ENCODE data around the gene MOV10L1. TPM values are rescaled to one million over a fixed set of nuclear protein-coding genes. Genes with fewer than 3 reads are reported as not detected.

The MOV10L1 gene
- total and polyA plus RNA-seq, 5 donors from 2014 or later = not detected

DNA sequence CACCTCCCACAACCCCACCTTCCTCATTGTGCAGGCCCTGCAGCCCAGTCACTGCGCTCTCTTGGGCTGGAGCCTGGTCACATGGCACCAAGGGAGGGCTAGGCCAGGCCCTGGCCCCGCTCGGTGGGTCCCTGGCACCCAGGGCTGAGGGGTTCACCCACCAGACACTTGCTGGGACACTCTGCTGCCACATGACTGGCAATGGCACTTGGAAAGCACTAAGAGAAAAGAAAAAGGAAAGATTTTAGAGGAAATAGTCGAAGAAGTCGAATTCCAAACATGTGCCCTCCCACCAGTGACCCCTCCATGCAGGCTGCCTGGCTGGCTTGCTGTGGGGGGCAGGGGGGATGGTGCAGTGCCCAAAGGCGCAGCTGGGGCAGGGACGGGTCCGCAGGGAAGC, 19.4 kb upstream of the MOV10L1 start:
- Mint-ChIP-seq H3K4me3 (no peak overlapping the region), H3K4me1 (no peaks in the 10 kb centered on the region), H3K27me3 (peaks cover 4% of the 10 kb centered on the region), H3K27ac (no peak overlapping the region), H3K9me3 (no peaks in the 10 kb centered on the region), H3K36me3 (no peaks in the 10 kb centered on the region)
- no peaks in the 10 kb centered on the region for H3K9me3 ChIP-seq (ENCODE audit: control insufficient read depth in 2 of 2, low read length in 2 of 2)
- ATAC-seq (ENCODE audit: low read depth in 2 of 2) (no peak), DNase-seq (no peak)
- no peak overlapping the region for H3K27ac ChIP-seq (ENCODE audit: insufficient read depth, low read length, poor library complexity, severe bottlenecking)
- no peaks in the 10 kb centered on the region for H3K27me3 ChIP-seq (ENCODE audit: control insufficient read depth, insufficient read depth, low read length)
- no peaks in the 10 kb centered on the region for H3K36me3 ChIP-seq (ENCODE audit: control insufficient read depth, insufficient read depth, low read length)
- no peaks in the 10 kb centered on the region for H3K4me1 ChIP-seq (ENCODE audit: control insufficient read depth, insufficient read depth, low read length, poor library complexity, severe bottlenecking)
- H3K4me3 ChIP-seq (ENCODE audit: low read depth, low read length) = no peak overlapping the region

DNA sequence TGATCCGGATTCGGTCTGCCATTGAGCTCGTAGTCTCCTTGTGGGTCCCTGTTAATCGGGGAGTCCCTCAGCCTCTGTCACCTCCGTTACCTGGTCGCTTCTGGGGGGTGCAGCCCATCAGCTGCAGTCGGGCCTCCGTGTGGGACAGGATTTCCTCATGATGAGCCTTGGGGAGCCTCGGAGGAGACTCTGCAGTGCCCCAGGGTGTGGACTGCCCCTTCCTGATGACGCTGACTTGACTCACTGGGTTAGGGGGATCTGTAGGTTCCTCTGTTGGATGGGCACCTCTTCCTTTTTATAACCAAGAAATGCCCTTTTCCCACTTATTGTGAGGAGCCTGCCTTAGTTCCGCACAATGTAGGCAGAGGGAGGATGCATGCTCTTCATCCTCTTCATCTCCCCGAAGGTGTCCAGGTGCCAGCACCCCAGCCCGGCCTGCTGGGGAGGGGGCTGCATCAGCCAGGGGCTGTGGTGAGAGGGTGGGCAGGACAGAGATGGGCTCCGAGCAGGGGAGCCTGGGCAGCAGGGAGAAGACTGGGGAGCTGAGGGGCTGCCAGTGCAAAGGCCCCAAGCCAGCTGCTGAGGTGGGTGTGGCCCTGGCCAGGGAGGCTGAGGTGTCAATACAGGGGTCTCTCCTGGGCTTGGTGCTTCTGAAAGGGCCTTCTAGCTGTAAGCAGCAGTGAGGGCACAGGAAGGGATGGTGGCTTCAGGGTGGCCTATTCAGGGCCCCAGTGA, 18.2 kb upstream of the MOV10L1 start:
- Mint-ChIP-seq H3K36me3 (no peaks in the 10 kb centered on the region), H3K27ac (no peak overlapping the region)
- no peak for DNase-seq

DNA sequence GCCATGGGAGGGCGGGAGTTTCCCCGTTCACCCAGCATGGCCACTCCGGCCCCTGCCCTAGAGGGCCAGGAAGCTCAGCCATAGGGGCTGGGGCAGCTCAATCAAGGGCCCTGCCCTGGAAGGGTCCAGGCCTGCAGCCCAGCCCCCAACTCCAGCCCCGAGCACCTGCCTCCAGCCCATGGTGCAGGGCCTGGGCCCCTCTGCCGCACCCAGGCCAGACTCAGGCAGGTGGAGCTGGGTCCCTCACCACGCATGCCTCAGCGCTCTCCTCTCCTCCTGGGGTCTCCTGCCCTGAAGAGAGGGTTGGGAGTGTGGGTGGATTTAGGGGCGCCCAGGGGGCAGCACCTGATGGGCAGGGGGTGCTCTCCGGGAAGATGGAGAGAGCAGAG, 17.6 kb upstream of the MOV10L1 start:
- Mint-ChIP-seq H3K9me3 (no peaks in the 10 kb centered on the region), H3K27ac (no peak overlapping the region), H3K27me3 (peaks cover 4% of the 10 kb centered on the region), H3K4me1 (no peaks in the 10 kb centered on the region), H3K36me3 (no peaks in the 10 kb centered on the region), H3K4me3 (no peak overlapping the region)
- ATAC-seq (ENCODE audit: low read depth in 2 of 2) (no peak), DNase-seq (no peak)
- H3K9me3 ChIP-seq (ENCODE audit: control insufficient read depth in 2 of 2, low read length in 2 of 2) = no peaks in the 10 kb centered on the region
- no peaks in the 10 kb centered on the region for H3K36me3 ChIP-seq (ENCODE audit: control insufficient read depth, insufficient read depth, low read length)
- no peak overlapping the region for H3K27ac ChIP-seq (ENCODE audit: insufficient read depth, low read length, poor library complexity, severe bottlenecking)
- H3K27me3 ChIP-seq (ENCODE audit: control insufficient read depth, insufficient read depth, low read length) = no peaks in the 10 kb centered on the region
- no peak overlapping the region for H3K4me3 ChIP-seq (ENCODE audit: low read depth, low read length)
- no peaks in the 10 kb centered on the region for H3K4me1 ChIP-seq (ENCODE audit: control insufficient read depth, insufficient read depth, low read length, poor library complexity, severe bottlenecking)

More for the DNA sequence above, 18.2 kb upstream of the MOV10L1 start:
- H3K4me1 ChIP-seq (ENCODE audit: control insufficient read depth, insufficient read depth, low read length, poor library complexity, severe bottlenecking) = no peaks in the 10 kb centered on the region
- H3K36me3 ChIP-seq (ENCODE audit: control insufficient read depth, insufficient read depth, low read length) = no peaks in the 10 kb centered on the region
- no peak overlapping the region for H3K4me3 ChIP-seq (ENCODE audit: low read depth, low read length)
- ATAC-seq (ENCODE audit: low read depth in 2 of 2) = no peak
- no peaks in the 10 kb centered on the region for H3K4me1 Mint-ChIP-seq
- H3K9me3 ChIP-seq (ENCODE audit: control insufficient read depth in 2 of 2, low read length in 2 of 2) = no peaks in the 10 kb centered on the region
- no peak overlapping the region for H3K4me3 Mint-ChIP-seq
- peaks cover 4% of the 10 kb centered on the region for H3K27me3 Mint-ChIP-seq
- no peaks in the 10 kb centered on the region for H3K9me3 Mint-ChIP-seq
- no peak overlapping the region for H3K27ac ChIP-seq (ENCODE audit: insufficient read depth, low read length, poor library complexity, severe bottlenecking)
- no peaks in the 10 kb centered on the region for H3K27me3 ChIP-seq (ENCODE audit: control insufficient read depth, insufficient read depth, low read length)

DNA sequence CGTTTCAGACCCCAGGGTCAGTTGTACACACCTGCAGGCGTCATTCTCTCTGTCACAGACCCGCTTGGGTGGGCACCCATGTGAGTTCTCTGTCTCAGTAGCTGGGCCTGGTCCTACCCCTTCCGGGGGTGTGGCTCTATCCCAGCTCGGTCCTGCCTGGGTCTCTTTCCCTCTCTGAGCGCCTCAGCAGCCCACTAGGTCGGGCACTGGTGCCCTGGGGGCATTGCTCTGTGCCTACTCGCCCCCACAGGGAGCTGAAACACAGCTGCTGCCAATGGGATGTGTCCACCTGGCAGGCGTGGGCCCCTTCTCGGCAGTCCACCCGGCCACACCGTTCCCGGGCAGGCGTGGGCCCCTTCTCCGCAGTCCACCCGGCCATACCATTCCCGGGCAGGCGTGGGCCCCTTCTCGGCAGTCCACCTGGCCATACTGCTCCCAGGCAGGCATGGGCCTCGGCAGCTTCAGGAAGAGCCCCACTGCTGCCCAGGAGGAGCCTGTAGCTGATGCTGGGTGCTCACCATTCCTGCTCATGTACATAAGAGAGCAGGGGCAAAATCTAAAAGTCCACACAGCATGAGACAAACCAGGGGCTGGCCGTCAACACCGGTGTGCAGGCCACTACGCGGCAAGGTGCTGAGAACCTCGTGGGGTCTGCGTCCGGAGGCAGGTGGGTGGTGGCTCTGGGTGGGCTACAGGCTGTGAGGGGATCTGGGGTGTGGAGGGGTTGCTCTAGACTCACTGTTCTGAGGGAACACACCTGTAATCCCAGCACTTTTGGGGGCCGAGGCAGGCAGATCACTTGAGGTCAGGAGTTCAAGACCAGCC, 16.9 kb upstream of the MOV10L1 start:
- Mint-ChIP-seq H3K4me1 (no peaks in the 10 kb centered on the region), H3K27ac (no peak overlapping the region), H3K9me3 (no peaks in the 10 kb centered on the region), H3K36me3 (no peaks in the 10 kb centered on the region), H3K27me3 (peaks cover 4% of the 10 kb centered on the region), H3K4me3 (no peak overlapping the region)
- Histone ChIP-seq H3K27me3 (ENCODE audit: control insufficient read depth, insufficient read depth, low read length) (no peaks in the 10 kb centered on the region), H3K27ac (ENCODE audit: insufficient read depth, low read length, poor library complexity, severe bottlenecking) (no peak overlapping the region), H3K36me3 (ENCODE audit: control insufficient read depth, insufficient read depth, low read length) (no peaks in the 10 kb centered on the region), H3K4me3 (ENCODE audit: low read depth, low read length) (no peak overlapping the region), H3K9me3 (ENCODE audit: control insufficient read depth in 2 of 2, low read length in 2 of 2) (no peaks in the 10 kb centered on the region), H3K4me1 (ENCODE audit: control insufficient read depth, insufficient read depth, low read length, poor library complexity, severe bottlenecking) (no peaks in the 10 kb centered on the region)
- ATAC-seq (ENCODE audit: low read depth in 2 of 2) (no peak), DNase-seq (no peak)

DNA sequence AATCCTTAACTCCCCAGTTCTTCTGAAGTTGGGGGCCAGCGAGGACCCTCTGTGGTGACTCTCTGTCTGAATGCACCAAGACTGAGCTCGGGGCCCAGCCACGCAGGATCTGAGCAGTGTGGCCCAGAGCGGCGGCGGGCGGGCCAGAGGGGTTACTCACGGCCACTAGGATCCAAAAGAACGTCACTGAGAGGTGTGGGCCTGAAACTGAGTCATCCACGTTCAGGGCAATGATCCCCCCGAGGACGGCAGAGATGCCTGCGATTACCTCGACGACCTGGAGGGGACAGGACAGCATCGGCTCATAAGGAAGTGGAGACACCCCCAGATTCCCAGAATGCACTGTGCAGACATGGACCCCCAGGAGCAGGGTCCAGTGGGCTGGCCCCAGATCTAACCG, 15.8 kb upstream of the MOV10L1 start:
- Mint-ChIP-seq H3K4me3 (no peak overlapping the region), H3K36me3 (no peaks in the 10 kb centered on the region), H3K27me3 (peaks cover 4% of the 10 kb centered on the region), H3K4me1 (no peaks in the 10 kb centered on the region), H3K9me3 (no peaks in the 10 kb centered on the region), H3K27ac (no peak overlapping the region)
- Histone ChIP-seq H3K27me3 (ENCODE audit: control insufficient read depth, insufficient read depth, low read length) (no peaks in the 10 kb centered on the region), H3K4me1 (ENCODE audit: control insufficient read depth, insufficient read depth, low read length, poor library complexity, severe bottlenecking) (no peaks in the 10 kb centered on the region), H3K4me3 (ENCODE audit: low read depth, low read length) (no peak overlapping the region), H3K36me3 (ENCODE audit: control insufficient read depth, insufficient read depth, low read length) (no peaks in the 10 kb centered on the region), H3K27ac (ENCODE audit: insufficient read depth, low read length, poor library complexity, severe bottlenecking) (no peak overlapping the region), H3K9me3 (ENCODE audit: control insufficient read depth in 2 of 2, low read length in 2 of 2) (no peaks in the 10 kb centered on the region)
- ATAC-seq (ENCODE audit: low read depth in 2 of 2) (no peak), DNase-seq (no peak)

DNA sequence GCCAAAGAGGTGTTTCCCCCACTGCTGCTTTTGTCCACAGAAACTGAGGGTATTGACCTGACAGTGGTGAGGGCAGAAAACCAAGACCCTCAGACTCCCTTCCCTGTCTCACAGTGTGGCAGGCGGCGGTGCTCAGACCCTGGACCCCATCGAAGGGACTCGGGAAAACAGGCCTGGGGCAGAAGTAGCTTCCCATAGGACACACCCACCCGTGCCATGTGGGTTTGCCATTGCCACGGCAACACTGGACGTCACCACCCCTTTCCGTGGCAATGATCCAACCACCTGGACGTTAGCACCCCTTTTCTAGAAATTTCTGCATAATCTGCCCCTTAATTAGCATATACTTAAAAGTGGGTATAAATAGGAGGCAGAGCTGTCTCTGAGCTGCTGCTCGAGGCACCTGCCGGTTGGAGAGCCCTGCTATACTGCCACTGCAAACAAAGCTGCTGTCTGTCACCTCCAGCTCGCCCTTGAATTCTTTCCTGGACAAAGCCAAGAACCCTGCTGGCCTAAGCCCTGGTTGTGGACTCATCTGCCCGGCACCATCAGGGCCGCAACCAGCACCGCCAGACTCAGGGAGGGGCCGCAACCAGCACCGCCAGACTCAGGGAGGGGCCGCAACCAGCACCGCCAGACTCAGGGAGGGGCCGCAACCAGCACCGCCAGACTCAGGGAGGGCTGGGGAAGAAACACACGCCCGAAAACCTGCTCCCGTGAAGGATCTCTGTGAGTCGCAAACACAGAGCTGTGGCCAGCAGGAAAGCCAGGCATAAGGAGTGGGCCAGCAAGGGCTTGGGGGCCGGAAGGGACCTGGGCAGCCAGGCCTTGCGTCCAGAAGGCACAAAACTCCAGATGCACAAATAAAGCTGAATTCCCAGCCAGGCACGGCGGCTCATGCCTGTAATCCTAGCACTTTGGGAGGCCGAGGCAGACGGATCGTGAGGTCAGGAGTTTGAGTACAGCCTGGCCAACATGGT, 15.0 kb upstream of the MOV10L1 start:
- H3K27ac Mint-ChIP-seq = no peak overlapping the region
- ATAC-seq (ENCODE audit: low read depth in 2 of 2) (no peak), DNase-seq (no peak)
- no peak overlapping the region for H3K4me3 Mint-ChIP-seq
- Histone ChIP-seq H3K9me3 (ENCODE audit: control insufficient read depth in 2 of 2, low read length in 2 of 2) (no peaks in the 10 kb centered on the region), H3K27me3 (ENCODE audit: control insufficient read depth, insufficient read depth, low read length) (no peaks in the 10 kb centered on the region), H3K4me1 (ENCODE audit: control insufficient read depth, insufficient read depth, low read length, poor library complexity, severe bottlenecking) (no peaks in the 10 kb centered on the region), H3K27ac (ENCODE audit: insufficient read depth, low read length, poor library complexity, severe bottlenecking) (no peak overlapping the region), H3K4me3 (ENCODE audit: low read depth, low read length) (no peak overlapping the region), H3K36me3 (ENCODE audit: control insufficient read depth, insufficient read depth, low read length) (no peaks in the 10 kb centered on the region)
- H3K27me3 Mint-ChIP-seq = peaks cover 1% of the 10 kb centered on the region
- no peaks in the 10 kb centered on the region for H3K9me3 Mint-ChIP-seq
- no peaks in the 10 kb centered on the region for H3K36me3 Mint-ChIP-seq
- H3K4me1 Mint-ChIP-seq = no peaks in the 10 kb centered on the region

DNA sequence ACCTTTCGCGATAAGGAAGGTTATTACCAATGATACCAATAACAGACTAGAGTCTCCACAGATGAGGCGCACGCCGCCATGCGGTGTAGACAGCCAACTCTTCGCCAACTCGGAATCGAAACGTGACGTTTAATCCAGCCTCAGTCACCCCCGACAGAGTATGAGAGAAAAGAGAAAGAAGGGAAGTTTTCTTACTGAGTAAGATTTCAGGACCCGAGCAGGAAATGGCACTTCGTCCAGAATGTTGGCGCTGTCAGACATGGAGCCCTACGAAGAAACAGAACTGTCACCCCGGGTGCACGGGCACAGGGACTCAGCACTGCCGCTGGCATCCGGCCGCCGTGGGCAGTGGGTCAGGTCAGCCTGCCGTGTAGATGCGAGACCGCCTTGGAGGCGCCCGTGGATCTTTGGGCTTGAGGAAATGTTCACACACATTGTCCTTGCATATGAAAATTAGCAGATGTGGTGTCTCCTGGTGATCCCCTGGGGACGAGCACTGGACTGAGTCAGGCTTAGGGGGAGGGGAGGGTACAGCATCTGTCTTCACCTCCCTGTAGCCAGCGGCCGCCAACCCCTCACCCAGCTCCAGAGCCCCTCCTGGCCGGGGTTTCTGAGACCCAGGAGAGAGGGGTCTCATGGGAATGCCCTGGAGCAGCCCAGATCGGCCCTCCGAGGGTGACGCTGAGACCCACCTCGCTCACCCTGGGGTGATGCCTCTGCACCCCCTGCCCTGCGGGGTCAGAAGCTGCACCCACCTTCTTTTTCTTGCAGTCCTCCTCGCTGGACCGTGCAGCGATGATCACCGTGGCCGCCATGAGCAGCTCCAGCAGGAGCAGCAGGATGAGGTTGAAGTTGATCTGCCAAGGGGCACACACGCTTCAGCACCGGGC, 12.9 kb upstream of the MOV10L1 start:
- H3K4me1 ChIP-seq (ENCODE audit: control insufficient read depth, insufficient read depth, low read length, poor library complexity, severe bottlenecking) = no peaks in the 10 kb centered on the region
- H3K9me3 Mint-ChIP-seq = no peaks in the 10 kb centered on the region
- DNase-seq (no peak), ATAC-seq (ENCODE audit: low read depth in 2 of 2) (no peak)
- no peaks in the 10 kb centered on the region for H3K9me3 ChIP-seq (ENCODE audit: control insufficient read depth in 2 of 2, low read length in 2 of 2)
- no peaks in the 10 kb centered on the region for H3K36me3 ChIP-seq (ENCODE audit: control insufficient read depth, insufficient read depth, low read length)
- H3K4me3 ChIP-seq (ENCODE audit: low read depth, low read length) = no peak overlapping the region
- H3K36me3 Mint-ChIP-seq = no peaks in the 10 kb centered on the region
- peak overlapping the region in 1 of 3 donors; percentile 5 for H3K27ac Mint-ChIP-seq
- no peak overlapping the region for H3K27ac ChIP-seq (ENCODE audit: insufficient read depth, low read length, poor library complexity, severe bottlenecking)
- H3K27me3 Mint-ChIP-seq = peaks cover 9% of the 10 kb centered on the region
- no peak overlapping the region for H3K4me3 Mint-ChIP-seq
- H3K4me1 Mint-ChIP-seq = no peaks in the 10 kb centered on the region
- H3K27me3 ChIP-seq (ENCODE audit: control insufficient read depth, insufficient read depth, low read length) = no peaks in the 10 kb centered on the region
